Neutrophil (primary cell): ENCODE results near the gene CEP112.

ENCODE experiments used
- H3K27ac ChIP-seq: fragments of 200-600 bp; sonication (generic); 2 replicates; pipeline ENCODE4 v1.5.1; 2016; ENCODE audit warnings: mild to moderate bottlenecking, moderate library complexity
- H3K27me3 ChIP-seq: fragments of 200-600 bp; sonication (generic); 2 replicates; pipeline ENCODE4 v1.6.0; 2016; ENCODE audit warnings: mild to moderate bottlenecking
- H3K36me3 ChIP-seq: fragments of 200-600 bp; sonication (generic); 2 replicates; pipeline ENCODE4 v1.5.1; 2017
- H3K4me1 ChIP-seq, 2 experiments: fragments of 200-600 bp in 1 of 2; sonication (generic) in 1 of 2; 1 replicate in 1 of 2; 2 replicates in 1 of 2; pipeline versions ENCODE4 v1.5.1 to v1.6.1; 2013 to 2016; ENCODE audit warnings: low read depth in 1 of 2, low read length in 1 of 2, mild to moderate bottlenecking in 1 of 2, moderate library complexity in 1 of 2; ENCODE audit not compliant: control insufficient read depth in 1 of 2, insufficient read depth in 1 of 2
- H3K4me3 ChIP-seq, 2 experiments: fragments of 200-600 bp in 1 of 2; sonication (generic) in 1 of 2; 1 replicate in 1 of 2; 2 replicates in 1 of 2; pipeline ENCODE4 v1.5.1; 2013 to 2016; ENCODE audit warnings: low read depth in 1 of 2, low read length in 1 of 2, mild to moderate bottlenecking in 1 of 2, moderate library complexity in 1 of 2
- H3K9me3 ChIP-seq: fragments of 200-600 bp; sonication (generic); 2 replicates; pipeline ENCODE4 v1.5.1; 2016
- TF ChIP-seq, protein P1 (sequence below): fragments of 200-600 bp; sonication (generic); IDR thresholded peaks from 2 replicates; pipeline ENCODE4 v1.5.1; 2016; ENCODE audit warnings: antibody characterized with exemption

CEP112 gene

DNA sequence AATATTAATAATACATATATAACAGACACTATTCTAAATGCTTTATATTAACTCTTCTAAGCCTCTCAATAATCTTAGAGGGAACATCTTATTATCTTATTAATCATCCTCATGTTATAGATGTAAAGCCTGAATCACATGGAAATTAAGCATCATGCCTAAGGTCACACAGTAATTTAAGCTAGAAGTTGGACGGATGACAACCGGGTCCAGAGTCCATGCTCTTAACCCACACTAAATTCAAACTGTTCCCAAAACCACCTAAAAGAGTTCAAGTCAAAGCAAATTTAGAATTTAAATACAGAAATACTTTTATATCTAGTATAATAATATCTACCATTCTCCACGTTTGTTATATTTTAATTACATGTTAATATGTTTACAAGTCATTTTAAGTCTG is 193.3 kb downstream of the CEP112 start:
- Histone ChIP-seq H3K4me1 (no peaks in the 10 kb centered on the region), H3K9me3 (no peaks in the 10 kb centered on the region), H3K27me3 (no peaks in the 10 kb centered on the region), H3K36me3 (no peaks in the 10 kb centered on the region), H3K4me3 (no peak overlapping the region), H3K27ac (no peak overlapping the region)
- TF ChIP-seq, protein P1, sequence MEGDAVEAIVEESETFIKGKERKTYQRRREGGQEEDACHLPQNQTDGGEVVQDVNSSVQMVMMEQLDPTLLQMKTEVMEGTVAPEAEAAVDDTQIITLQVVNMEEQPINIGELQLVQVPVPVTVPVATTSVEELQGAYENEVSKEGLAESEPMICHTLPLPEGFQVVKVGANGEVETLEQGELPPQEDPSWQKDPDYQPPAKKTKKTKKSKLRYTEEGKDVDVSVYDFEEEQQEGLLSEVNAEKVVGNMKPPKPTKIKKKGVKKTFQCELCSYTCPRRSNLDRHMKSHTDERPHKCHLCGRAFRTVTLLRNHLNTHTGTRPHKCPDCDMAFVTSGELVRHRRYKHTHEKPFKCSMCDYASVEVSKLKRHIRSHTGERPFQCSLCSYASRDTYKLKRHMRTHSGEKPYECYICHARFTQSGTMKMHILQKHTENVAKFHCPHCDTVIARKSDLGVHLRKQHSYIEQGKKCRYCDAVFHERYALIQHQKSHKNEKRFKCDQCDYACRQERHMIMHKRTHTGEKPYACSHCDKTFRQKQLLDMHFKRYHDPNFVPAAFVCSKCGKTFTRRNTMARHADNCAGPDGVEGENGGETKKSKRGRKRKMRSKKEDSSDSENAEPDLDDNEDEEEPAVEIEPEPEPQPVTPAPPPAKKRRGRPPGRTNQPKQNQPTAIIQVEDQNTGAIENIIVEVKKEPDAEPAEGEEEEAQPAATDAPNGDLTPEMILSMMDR: no peak

DNA sequence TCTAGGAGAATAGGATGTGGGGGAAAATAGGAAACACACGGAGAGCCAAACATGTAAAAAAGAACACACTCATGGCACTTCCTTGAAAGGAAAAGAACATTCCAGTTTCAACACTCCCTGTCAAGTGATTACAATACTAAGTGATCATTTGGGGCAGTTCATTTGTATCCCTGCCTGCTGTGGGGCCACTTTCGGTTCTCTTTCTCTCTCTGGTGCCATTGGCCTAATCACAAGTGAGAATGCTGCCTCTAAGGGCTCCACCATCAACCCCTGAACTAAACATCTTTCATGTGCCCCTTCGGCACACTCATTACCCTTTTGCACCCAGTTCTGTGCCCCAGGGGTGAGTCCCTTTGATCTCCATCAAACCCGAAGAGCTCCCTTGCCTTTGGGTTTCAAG is 197.3 kb downstream of the CEP112 start:
- no peak overlapping the region for H3K4me3 ChIP-seq
- no peaks in the 10 kb centered on the region for H3K27me3 ChIP-seq
- no peaks in the 10 kb centered on the region for H3K4me1 ChIP-seq
- TF ChIP-seq, protein P1: no peak
- no peak overlapping the region for H3K27ac ChIP-seq
- no peaks in the 10 kb centered on the region for H3K36me3 ChIP-seq
- no peaks in the 10 kb centered on the region for H3K9me3 ChIP-seq

DNA sequence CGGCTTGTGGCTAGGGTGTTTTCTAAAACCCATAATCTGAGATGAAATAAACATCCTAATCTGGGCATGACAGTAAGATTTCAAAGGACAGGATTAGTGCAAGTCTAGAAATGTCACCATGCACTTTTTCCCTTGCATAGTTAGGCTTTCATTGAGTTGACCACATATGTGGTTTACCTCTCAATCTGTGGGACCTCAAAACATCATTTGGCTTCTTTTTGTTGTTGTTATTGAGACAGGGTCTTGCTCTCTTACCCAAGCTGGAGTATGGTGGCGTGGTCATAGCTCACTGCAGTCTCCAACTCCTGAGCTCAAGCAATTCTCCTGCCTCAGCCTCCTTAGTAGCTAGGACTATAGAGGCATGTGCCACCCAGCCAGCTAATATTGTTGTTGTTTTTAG is 197.8 kb downstream of the CEP112 start:
- Histone ChIP-seq H3K9me3 (no peaks in the 10 kb centered on the region), H3K4me3 (no peak overlapping the region), H3K27ac (no peak overlapping the region), H3K27me3 (no peaks in the 10 kb centered on the region), H3K4me1 (no peaks in the 10 kb centered on the region), H3K36me3 (no peaks in the 10 kb centered on the region)
- TF ChIP-seq, protein P1: no peak

DNA sequence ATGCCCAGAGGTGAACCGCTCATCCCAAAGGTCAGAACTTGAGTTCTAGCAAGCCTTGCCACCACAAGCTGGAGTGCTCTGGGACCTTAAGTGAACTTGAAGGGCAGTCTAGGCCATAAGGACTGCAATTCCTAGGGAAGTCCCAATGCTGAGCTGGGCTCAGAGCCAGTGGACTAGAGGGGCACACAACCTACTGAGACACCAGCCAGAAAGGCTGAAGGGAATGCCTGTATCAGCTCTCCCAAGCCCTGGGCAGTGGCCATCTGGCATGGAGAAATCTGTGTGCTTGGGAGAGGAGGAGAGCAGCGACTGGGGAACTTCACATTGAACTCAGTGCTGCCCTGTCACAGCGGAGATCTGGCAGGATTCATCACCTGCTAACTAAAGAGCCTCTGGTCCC is 201.3 kb downstream of the CEP112 start:
- H3K9me3 ChIP-seq: no peaks in the 10 kb centered on the region
- H3K36me3 ChIP-seq: no peaks in the 10 kb centered on the region
- H3K4me1 ChIP-seq: no peaks in the 10 kb centered on the region
- H3K27ac ChIP-seq: no peak overlapping the region
- H3K27me3 ChIP-seq: no peaks in the 10 kb centered on the region
- TF ChIP-seq, protein P1: no peak
- H3K4me3 ChIP-seq: no peak overlapping the region

DNA sequence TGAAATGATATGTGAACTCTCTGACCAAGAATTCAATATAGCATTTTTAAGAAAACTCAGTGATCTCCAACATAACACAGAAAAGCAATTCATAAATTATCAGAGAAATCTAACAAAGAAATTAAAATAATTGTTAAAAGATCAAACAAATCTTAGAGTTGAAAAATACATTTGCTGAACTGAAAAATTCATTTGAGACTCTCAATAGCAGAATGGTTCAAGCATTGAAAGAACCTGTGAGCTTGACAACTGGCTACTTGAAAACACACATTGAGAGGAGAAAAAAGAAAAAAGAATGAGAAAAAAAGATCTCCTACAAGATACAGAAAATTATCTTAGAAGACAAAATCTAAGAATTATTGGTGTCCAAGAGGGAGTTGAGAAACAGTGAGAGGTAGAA is 203.5 kb downstream of the CEP112 start:
- Histone ChIP-seq H3K36me3 (no peaks in the 10 kb centered on the region), H3K4me1 (no peaks in the 10 kb centered on the region), H3K9me3 (no peaks in the 10 kb centered on the region), H3K27ac (no peak overlapping the region), H3K27me3 (no peaks in the 10 kb centered on the region), H3K4me3 (no peak overlapping the region)
- TF ChIP-seq, protein P1: no peak

DNA sequence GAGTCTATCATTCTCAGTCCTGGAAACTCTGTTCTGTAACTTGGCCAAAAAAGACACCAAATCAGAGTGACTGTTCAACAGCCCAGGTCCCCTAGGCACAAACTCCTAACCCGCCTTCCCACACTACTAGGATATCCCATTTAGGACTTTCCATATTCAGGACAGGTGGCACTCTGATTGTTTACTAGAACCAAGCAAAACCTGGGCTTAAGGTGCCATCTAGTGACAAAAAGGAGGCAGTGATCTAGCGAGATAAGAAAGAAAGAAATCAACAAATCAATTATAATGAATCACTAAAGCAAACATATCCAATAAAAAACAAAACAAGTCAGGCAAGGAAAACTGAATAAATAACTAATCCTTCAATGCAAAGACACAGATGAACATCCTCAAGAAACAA is 203.9 kb downstream of the CEP112 start:
- no peak overlapping the region for H3K27ac ChIP-seq
- TF ChIP-seq, protein P1: no peak
- H3K4me3 ChIP-seq: no peak overlapping the region

More for the DNA sequence above, 203.9 kb downstream of the CEP112 start:
- Histone ChIP-seq H3K27me3 (no peaks in the 10 kb centered on the region), H3K36me3 (no peaks in the 10 kb centered on the region), H3K4me1 (no peaks in the 10 kb centered on the region), H3K9me3 (no peaks in the 10 kb centered on the region)
